ENCODE results near the gene TBC1D22A. TPM values are rescaled to one million over a fixed set of nuclear protein-coding genes. Genes with fewer than 3 reads are reported as not detected.

TBC1D22A gene
- total RNA-seq, 3 donors from 2014 or later, result 19.0 to 23.6 (median 23.6) TPM

DNA sequence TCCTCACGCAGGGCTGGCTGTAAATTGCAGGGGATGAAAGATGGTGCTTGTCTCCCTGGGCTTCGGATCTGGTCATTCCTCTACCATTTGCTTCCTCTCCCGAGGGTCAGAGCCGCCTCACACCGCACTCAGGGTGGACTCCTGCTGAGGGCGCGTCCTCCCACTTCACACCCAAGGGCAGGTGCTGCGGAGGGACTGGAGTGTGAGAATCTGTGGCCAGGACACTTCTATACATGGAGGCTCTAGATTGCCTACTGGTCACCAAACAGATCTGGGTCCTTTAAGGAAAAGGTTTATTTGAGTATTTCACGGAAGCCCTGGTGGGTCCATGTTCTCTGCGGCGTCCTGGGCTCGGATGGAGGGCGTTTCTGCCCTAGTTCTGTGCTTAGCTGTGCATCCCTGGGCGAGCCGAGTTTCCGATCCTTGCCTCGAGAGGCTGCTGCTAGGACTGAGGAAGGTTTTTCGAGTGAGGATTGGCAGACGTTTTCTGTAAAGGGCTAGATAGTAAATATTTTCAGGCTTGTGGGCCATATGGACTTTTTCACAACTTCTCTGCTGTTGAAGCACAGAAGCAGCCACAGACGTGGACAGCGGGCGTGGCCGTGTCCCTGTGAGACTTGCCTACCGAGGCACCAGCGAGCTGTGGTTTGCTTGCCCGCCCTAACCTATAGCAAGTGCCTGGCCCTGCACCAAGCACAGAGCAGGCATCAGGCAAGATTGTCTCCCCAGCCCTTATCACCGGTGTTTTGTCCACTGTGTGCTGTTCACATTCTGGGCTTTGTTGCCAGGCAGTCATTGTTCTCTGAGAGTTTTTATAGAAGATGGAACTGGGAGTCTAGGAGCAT, 279.0 kb downstream of the TBC1D22A start:
- intact Hi-C loops (cut with DNase I; ENCODE audit: low total_unique reads), result no loop called here
- H3K4me1 ChIP-seq, result no peaks in the 10 kb centered on the region
- no peak for DNase-seq (ENCODE audit: low spot score in 2 of 2)
- H3K36me3 ChIP-seq, result no peaks in the 10 kb centered on the region
- no peaks in the 10 kb centered on the region for H3K27me3 ChIP-seq
- H3K9me3 ChIP-seq, result no peaks in the 10 kb centered on the region
- TF ChIP-seq POLR2A (IDR thresholded peaks at IDR 0.05) (no peak), POLR2AphosphoS5 (IDR thresholded peaks at IDR 0.05) (no peak)
- TF ChIP-seq, protein P1, sequence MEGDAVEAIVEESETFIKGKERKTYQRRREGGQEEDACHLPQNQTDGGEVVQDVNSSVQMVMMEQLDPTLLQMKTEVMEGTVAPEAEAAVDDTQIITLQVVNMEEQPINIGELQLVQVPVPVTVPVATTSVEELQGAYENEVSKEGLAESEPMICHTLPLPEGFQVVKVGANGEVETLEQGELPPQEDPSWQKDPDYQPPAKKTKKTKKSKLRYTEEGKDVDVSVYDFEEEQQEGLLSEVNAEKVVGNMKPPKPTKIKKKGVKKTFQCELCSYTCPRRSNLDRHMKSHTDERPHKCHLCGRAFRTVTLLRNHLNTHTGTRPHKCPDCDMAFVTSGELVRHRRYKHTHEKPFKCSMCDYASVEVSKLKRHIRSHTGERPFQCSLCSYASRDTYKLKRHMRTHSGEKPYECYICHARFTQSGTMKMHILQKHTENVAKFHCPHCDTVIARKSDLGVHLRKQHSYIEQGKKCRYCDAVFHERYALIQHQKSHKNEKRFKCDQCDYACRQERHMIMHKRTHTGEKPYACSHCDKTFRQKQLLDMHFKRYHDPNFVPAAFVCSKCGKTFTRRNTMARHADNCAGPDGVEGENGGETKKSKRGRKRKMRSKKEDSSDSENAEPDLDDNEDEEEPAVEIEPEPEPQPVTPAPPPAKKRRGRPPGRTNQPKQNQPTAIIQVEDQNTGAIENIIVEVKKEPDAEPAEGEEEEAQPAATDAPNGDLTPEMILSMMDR (IDR thresholded peaks at IDR 0.05), result no peak
- no peak overlapping the region for H3K4me3 ChIP-seq
- H3K27ac ChIP-seq, result no peak overlapping the region

DNA sequence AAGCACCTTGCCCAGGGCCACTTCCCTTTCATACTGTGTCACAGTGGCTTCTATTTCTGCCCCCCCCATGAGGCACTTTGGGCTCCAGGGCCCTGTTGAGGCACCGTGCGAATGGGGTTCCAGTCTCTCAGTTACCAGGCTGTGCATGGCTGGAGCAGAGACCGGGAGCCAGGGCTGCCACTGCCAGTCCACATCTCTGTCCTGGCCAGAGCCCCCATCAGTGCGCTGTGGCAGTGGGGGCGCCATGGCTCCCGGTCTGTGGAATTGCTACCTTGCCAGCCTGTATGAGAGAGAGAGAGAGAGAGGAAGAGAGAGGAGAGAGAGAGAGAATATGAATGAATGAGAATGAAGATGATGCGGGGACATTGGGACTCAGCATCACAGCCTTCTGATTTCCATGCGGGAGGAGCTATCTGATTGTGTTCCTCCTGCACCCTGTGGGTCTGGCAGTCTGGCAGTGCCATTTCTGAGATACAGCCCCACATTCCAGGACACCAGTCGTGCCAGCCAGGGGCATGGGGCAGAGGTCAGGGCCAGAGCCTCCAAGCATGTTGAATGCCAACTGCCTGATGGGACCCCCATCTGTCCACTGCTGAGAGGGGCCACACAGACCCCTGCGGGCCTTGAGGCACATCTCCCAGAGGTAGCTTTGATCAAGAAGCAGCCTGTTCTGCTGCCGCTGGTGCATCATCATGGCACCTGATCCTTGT, 279.8 kb downstream of the TBC1D22A start:
- Histone ChIP-seq H3K36me3 (no peaks in the 10 kb centered on the region), H3K27ac (no peak overlapping the region), H3K27me3 (no peaks in the 10 kb centered on the region), H3K4me1 (no peaks in the 10 kb centered on the region), H3K4me3 (no peak overlapping the region), H3K9me3 (no peaks in the 10 kb centered on the region)
- TF ChIP-seq POLR2A (IDR thresholded peaks at IDR 0.05) (no peak), POLR2AphosphoS5 (IDR thresholded peaks at IDR 0.05) (no peak)
- TF ChIP-seq, protein P1 (IDR thresholded peaks at IDR 0.05), result no peak
- no peak for DNase-seq (ENCODE audit: low spot score in 2 of 2)
- intact Hi-C loops (cut with DNase I; ENCODE audit: low total_unique reads), result no loop called here

DNA sequence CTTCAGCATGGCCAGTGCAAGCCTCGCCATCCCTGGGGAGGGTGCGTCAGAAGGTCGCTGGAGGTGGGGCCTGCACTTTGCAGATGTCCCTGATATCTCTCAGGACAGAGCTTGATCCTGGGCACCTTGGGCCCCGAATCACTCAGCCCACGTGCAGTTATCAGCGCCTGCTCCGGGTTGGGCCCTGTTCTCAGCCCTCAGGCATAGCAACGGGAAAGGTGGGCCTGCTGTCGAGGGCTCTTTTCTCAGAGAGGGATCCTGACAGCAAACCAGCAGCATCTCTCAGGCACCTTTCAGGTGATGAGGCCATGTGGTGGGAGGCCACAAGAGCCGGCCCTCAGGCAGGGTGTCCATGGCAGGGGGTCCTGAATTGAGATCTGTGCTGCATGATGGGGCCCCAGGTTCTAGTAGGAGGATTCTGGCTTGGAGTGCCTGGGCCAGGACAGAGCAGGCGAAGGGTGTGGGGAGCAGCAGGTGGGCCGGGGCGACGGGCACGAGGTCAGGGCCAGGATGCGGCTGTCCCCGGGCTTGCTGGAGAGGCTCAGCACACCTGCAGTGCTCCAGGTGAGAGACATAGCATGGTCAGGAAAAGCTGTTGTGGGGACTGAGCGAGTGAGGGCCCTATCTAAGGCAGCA, 280.5 kb downstream of the TBC1D22A start:
- intact Hi-C loops (cut with DNase I; ENCODE audit: low total_unique reads), result no loop called here
- H3K27me3 ChIP-seq, result no peaks in the 10 kb centered on the region
- DNase-seq (ENCODE audit: low spot score in 2 of 2), result no peak
- no peak overlapping the region for H3K4me3 ChIP-seq
- H3K4me1 ChIP-seq, result no peaks in the 10 kb centered on the region
- TF ChIP-seq POLR2A (IDR thresholded peaks at IDR 0.05) (no peak), POLR2AphosphoS5 (IDR thresholded peaks at IDR 0.05) (no peak)
- TF ChIP-seq, protein P1 (IDR thresholded peaks at IDR 0.05), result no peak
- no peaks in the 10 kb centered on the region for H3K36me3 ChIP-seq
- no peak overlapping the region for H3K27ac ChIP-seq
- H3K9me3 ChIP-seq, result no peaks in the 10 kb centered on the region

DNA sequence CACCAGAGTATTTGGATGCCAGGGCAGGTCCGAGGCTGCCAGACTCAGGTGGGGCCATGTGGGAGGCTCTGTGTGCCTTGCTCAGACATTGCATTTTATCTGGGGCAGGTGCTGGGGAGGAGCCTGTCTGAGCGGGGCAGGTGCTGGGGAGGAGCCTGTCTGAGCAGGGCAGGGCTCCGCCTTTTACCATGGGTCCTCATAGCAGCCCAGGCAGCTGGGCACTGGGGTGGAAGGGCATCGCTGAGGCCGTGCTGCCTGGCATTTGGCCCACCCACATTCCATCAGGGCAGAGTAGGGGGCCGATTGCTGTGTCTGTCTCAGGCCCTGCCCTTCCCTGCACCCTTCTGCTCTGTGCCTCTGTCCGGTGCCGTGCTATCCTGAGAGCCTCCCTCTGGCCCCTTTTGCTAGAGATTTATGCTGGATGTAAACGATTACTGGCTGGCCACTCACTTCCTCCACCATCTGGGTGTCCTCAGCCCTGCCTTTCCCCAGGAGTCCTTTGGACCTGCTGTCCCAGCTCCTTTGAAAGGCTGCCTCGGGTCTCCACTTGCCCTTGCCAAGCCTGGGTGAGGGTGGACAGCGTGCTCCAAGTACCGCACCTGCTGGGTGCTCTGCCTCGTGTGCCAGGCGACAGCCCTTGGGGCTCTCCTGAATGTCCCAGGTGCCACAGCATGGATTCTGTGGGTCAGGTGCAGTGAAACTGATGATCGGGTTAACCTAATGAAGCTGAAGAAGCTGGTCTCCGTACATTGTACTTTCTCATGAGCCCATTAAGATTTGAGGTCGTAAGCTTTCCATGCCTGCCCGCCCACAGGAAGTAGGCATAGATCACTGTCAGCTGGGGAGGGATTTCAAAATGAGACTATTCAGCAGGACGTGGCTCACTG, 281.6 kb downstream of the TBC1D22A start:
- intact Hi-C loops (cut with DNase I; ENCODE audit: low total_unique reads), result no loop called here
- Histone ChIP-seq H3K36me3 (no peaks in the 10 kb centered on the region), H3K4me1 (no peaks in the 10 kb centered on the region), H3K27me3 (no peaks in the 10 kb centered on the region), H3K27ac (no peak overlapping the region), H3K4me3 (no peak overlapping the region), H3K9me3 (no peaks in the 10 kb centered on the region)
- TF ChIP-seq POLR2AphosphoS5 (IDR thresholded peaks at IDR 0.05) (no peak), POLR2A (IDR thresholded peaks at IDR 0.05) (no peak)
- TF ChIP-seq, protein P1 (IDR thresholded peaks at IDR 0.05), result no peak
- no peak for DNase-seq (ENCODE audit: low spot score in 2 of 2)
